ENCODE data around the gene EIF2B2. TPM values are rescaled to one million over a fixed set of nuclear protein-coding genes. Genes with fewer than 3 reads are reported as not detected.

Gene EIF2B2
- total and polyA plus RNA-seq, 2 of the 13 experiments (the other 11 are each of a cell fraction or from before 2014, with no cell fraction given) = 54.4 to 78.6 TPM

DNA sequence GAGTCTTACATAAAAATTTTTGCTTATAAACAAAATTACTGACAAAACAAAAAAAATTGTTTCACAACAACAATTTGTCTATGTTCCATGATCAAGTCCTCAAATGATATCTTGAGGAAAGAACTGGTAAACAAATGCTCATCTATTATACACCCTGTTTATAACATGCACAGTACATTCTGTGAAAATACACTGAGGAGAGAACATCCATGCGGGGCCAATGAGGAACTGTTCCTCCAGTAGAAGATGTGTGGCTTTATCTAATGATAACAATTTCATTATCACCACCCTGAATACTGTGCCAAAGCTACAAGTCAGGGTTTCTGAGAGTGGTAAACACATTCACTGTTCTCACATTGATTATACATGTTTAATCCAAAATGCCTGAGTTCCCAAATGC, 37.8 kb downstream of the EIF2B2 start:
- Histone ChIP-seq H3K36me3 (replicated peaks in 1 of 2; ENCODE audit: control insufficient read depth in 1 of 2, insufficient read depth in 2 of 2, low read length in 2 of 2) (peaks cover 7 to 20% of the 10 kb centered on the region in 2 experiments), H3K79me2 (ENCODE audit: insufficient read depth, low read length) (peaks cover 15% of the 10 kb centered on the region), H4K20me1 (ENCODE audit: insufficient read depth, low read length) (no peaks in the 10 kb centered on the region), H3K27me3 (ENCODE audit: control insufficient read depth in 1 of 2, insufficient read depth in 2 of 2, low read length in 2 of 2) (no peaks in the 10 kb centered on the region), H3K4me1 (ENCODE audit: insufficient read depth, low read length) (peaks cover 48% of the 10 kb centered on the region), H3K9me3 (ENCODE audit: low read length) (no peaks in the 10 kb centered on the region), H2AFZ (ENCODE audit: low read length) (no peak overlapping the region), H3K4me3 (replicated peaks in 1 of 3; ENCODE audit: insufficient read depth in 1 of 3, low read depth in 2 of 3, low read length in 3 of 3) (no peak overlapping the region), H3K4me2 (ENCODE audit: low read depth, low read length) (no peak overlapping the region), H3K9ac (ENCODE audit: insufficient read depth, low read depth, low read length) (no peak overlapping the region), H3K27ac (ENCODE audit: extremely low read length, insufficient read depth, low read length) (peak overlapping the region; percentile 80)
- ATAC-seq = no peak
- BruUV-seq (replicated peaks) = no TSS peak
- in situ Hi-C loops (cut with HindIII; ENCODE audit: extremely low pct_ligation_motif_present, low pct_unique_long_range_greater_than_20kb) = no loop called here
- TF ChIP-seq, protein P1, sequence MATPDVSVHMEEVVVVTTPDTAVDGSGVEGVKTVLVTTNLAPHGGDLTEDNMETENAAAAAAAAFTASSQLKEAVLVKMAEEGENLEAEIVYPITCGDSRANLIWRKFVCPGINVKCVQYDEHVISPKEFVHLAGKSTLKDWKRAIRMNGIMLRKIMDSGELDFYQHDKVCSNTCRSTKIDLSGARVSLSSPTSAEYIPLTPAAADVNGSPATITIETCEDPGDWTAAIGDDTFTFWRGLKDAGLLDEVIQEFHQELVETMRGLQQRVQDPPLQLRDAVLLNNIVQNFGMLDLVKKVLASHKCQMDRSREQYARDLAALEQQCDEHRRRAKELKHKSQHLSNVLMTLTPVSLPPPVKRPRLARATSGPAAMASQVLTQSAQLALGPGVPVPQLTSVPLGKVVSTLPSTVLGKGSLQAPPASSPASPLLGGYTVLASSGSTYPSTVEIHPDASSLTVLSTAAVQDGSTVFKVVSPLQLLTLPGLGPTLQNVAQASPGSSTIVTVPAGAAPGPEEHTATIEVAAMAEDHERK (CRISPR knock-in tag; IDR thresholded peaks at IDR 0.05; ENCODE audit: low read depth) = no peak
- no peak for TF ChIP-seq HOXA3 (CRISPR knock-in tag; IDR thresholded peaks at IDR 0.05)
- TF ChIP-seq ZNF232 (CRISPR knock-in tag; IDR thresholded peaks at IDR 0.05; ENCODE audit: borderline replicate concordance) = no peak
- TF ChIP-seq SIN3A (IDR thresholded peaks at IDR 0.05; ENCODE audit: borderline replicate concordance, low read depth, low read length) = no peak
- TF ChIP-seq, protein P2, sequence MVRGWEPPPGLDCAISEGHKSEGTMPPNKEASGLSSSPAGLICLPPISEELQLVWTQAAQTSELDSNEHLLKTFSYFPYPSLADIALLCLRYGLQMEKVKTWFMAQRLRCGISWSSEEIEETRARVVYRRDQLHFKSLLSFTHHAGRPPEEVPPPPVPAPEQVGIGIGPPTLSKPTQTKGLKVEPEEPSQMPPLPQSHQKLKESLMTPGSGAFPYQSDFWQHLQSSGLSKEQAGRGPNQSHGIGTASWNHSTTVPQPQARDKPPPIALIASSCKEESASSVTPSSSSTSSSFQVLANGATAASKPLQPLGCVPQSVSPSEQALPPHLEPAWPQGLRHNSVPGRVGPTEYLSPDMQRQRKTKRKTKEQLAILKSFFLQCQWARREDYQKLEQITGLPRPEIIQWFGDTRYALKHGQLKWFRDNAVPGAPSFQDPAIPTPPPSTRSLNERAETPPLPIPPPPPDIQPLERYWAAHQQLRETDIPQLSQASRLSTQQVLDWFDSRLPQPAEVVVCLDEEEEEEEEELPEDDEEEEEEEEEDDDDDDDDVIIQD (CRISPR knock-in tag; IDR thresholded peaks at IDR 0.05; ENCODE audit: low read depth) = no peak
- TF ChIP-seq NCOA5 (CRISPR knock-in tag; IDR thresholded peaks at IDR 0.05) = no peak
- no peak for TF ChIP-seq ADNP (CRISPR knock-in tag; IDR thresholded peaks at IDR 0.05)
- TF ChIP-seq SMC3 (IDR thresholded peaks at IDR 0.05; ENCODE audit: low read length) = no peak
- no peak for TF ChIP-seq NR3C1 (CRISPR knock-in tag; IDR thresholded peaks at IDR 0.05)
- intact Hi-C loops (cut with micrococcal nuclease; ENCODE audit: unreplicated experiment) = no loop called here
- no peak for DNase-seq (ENCODE audit: low spot score)
- 77% methylated on average over 1 of the region's 1 CpG for WGBS (ENCODE audit: low lambda C conversion rate)
- ChIA-PET CTCF (ENCODE audit: low intra/inter-chr PET ratio, low total read pairs) (no interaction called here), POLR2A (interaction anchor here (2.4 to 3.3 kb wide), 2 partner anchors 11 to 29 kb away, joined by 10 to 13 read pairs; partner anchors contain the start of genes MLH3 and ZC2HC1C)
- no peak for FAIRE-seq

Data from HepG2 (cell line).